SK-N-SH (cell line): ENCODE data around the gene PRXL2B. TPM values are rescaled to one million over a fixed set of nuclear protein-coding genes. Genes with fewer than 3 reads are reported as not detected.

Source experiments
- CTCF ChIA-PET: fragments of 300-600, 350-600 bp; formaldehyde crosslinking; extraction: SDS; loops from one replicate; lab custom pipeline; 2021; lab: Yijun Ruan, JAX
- POLR2A ChIA-PET: fragments of 350-600 bp; sonication (Branson Sonifier 250); formaldehyde crosslinking; extraction: SDS; loops from one replicate; lab custom pipeline; 2020; ENCODE audit warnings: antibody characterized with exemption, inconsistent platforms; lab: Yijun Ruan, JAX
- DNase-seq: peaks from one replicate; pipeline ENCODE4 v3.0.0; 2012
- H2AFZ ChIP-seq: fragments of 200-600 bp; sonication (generic); 2 replicates; pipeline ENCODE4 v1.8.1; 2016; ENCODE audit warnings: antibody characterized with exemption, mild to moderate bottlenecking, low read depth
- H3F3A ChIP-seq: fragments of 200-600 bp; sonication (generic); replicated peaks from 2 replicates; pipeline ENCODE3; 2016; ENCODE audit warnings: antibody characterized with exemption, mild to moderate bottlenecking; ENCODE audit not compliant: insufficient read depth
- H3K27ac ChIP-seq, 2 experiments: fragments of 200-500 bp in 1 of 2; fragments of 200-600 bp in 1 of 2; sonication (Bioruptor generic) in 1 of 2; sonication (generic), shearing (Covaris generic) in 1 of 2; 2 replicates each; pipeline versions ENCODE4 v1.5.1 to v1.6.1; 2014 to 2016; ENCODE audit warnings: low read depth in 2 of 2, inconsistent platforms in 1 of 2, low read length in 1 of 2, mild to moderate bottlenecking in 1 of 2, mixed read lengths in 1 of 2
- H3K27me3 ChIP-seq: fragments of 200-600 bp; sonication (generic), shearing (Covaris generic); 2 replicates; pipeline ENCODE4 v1.6.1; 2016; ENCODE audit warnings: mixed run types; ENCODE audit not compliant: insufficient read depth
- H3K36me3 ChIP-seq, 2 experiments: fragments of 200-500 bp in 1 of 2; fragments of 200-600 bp in 1 of 2; sonication (Bioruptor generic) in 1 of 2; sonication (generic) in 1 of 2; replicated peaks in 1 of 2; 2 replicates each; pipeline versions ENCODE3 to v1.5.1; 2014 to 2016; ENCODE audit warnings: low read length in 1 of 2, mild to moderate bottlenecking in 1 of 2; ENCODE audit not compliant: insufficient read depth in 2 of 2, control insufficient read depth in 1 of 2
- H3K4me1 ChIP-seq, 2 experiments: fragments of 200-500 bp in 1 of 2; fragments of 200-600 bp in 1 of 2; sonication (Bioruptor generic) in 1 of 2; sonication (generic), shearing (Covaris generic) in 1 of 2; 2 replicates each; pipeline versions ENCODE4 v1.5.1 to v1.6.1; 2014 to 2016; ENCODE audit warnings: low read depth in 1 of 2, low read length in 1 of 2, mixed run types in 1 of 2; ENCODE audit not compliant: insufficient read depth in 2 of 2, control insufficient read depth in 1 of 2
- H3K4me2 ChIP-seq: fragments of 200-600 bp; sonication (generic), shearing (Covaris generic); 2 replicates; pipeline ENCODE4 v1.6.1; 2017; ENCODE audit warnings: mixed run types
- H3K4me3 ChIP-seq, 2 experiments: fragments of 200-500 bp in 1 of 2; fragments of 200-600 bp in 1 of 2; sonication (Bioruptor generic) in 1 of 2; sonication (generic), shearing (Covaris generic) in 1 of 2; 2 replicates each; pipeline versions ENCODE4 v1.5.1 to v1.8.1; 2014 to 2016; ENCODE audit warnings: low read depth in 2 of 2, inconsistent platforms in 1 of 2, low read length in 1 of 2, mild to moderate bottlenecking in 1 of 2, mixed read lengths in 1 of 2, moderate library complexity in 1 of 2
- H3K79me2 ChIP-seq: fragments of 200-600 bp; sonication (generic); 2 replicates; pipeline ENCODE4 v1.8.1; 2017; ENCODE audit warnings: mild to moderate bottlenecking; ENCODE audit not compliant: insufficient read depth
- H3K9ac ChIP-seq: fragments of 200-600 bp; sonication (generic); 2 replicates; pipeline ENCODE4 v1.6.1; 2017; ENCODE audit warnings: mixed run types
- H3K9me2 ChIP-seq: fragments of 200-600 bp; sonication (generic); 2 replicates; pipeline ENCODE4 v1.6.1; 2017; ENCODE audit warnings: mixed run types
- H3K9me3 ChIP-seq: fragments of 200-600 bp; sonication (generic); 2 replicates; pipeline ENCODE4 v1.6.1; 2017; ENCODE audit warnings: mixed run types, mild to moderate bottlenecking, moderate library complexity
- H4K20me1 ChIP-seq: fragments of 200-600 bp; sonication (generic); 2 replicates; pipeline ENCODE4 v1.6.1; 2017; ENCODE audit warnings: mild to moderate bottlenecking, mixed run types; ENCODE audit not compliant: insufficient read depth
- CTCF ChIP-seq: fragments of 200-600 bp; sonication (generic); IDR thresholded peaks from 2 replicates; pipeline ENCODE4 v1.6.1; 2017; ENCODE audit warnings: antibody characterized with exemption, mild to moderate bottlenecking, moderate library complexity
- EZH2phosphoT487 ChIP-seq: fragments of 200-600 bp; sonication (generic); IDR thresholded peaks from 2 replicates; pipeline ENCODE4 v1.6.1; 2017; ENCODE audit warnings: low read depth, mixed run types, mild to moderate bottlenecking, antibody characterized with exemption, moderate library complexity, borderline replicate concordance
- FOSL2 ChIP-seq: IDR thresholded peaks from 2 replicates; pipeline ENCODE4 v1.4.0; 2012; ENCODE audit warnings: low read depth, mild to moderate bottlenecking, moderate library complexity, borderline replicate concordance
- FOXJ3 ChIP-seq: sonication (generic); formaldehyde crosslinking; IDR thresholded peaks from 2 replicates; pipeline ENCODE4 v1.5.1; 2020; ENCODE audit warnings: mild to moderate bottlenecking, missing genetic modification reagents
- GABPA ChIP-seq: IDR thresholded peaks from 2 replicates; pipeline ENCODE4 v1.4.0; 2012; ENCODE audit warnings: low read depth, mild to moderate bottlenecking
- GATA2 ChIP-seq: sonication (generic); formaldehyde crosslinking; IDR thresholded peaks from 2 replicates; pipeline ENCODE4 v1.5.0; 2020; ENCODE audit warnings: mild to moderate bottlenecking, missing genetic modification reagents
- IRF3 ChIP-seq: fragments of 150-350 bp; IDR thresholded peaks from 2 replicates; pipeline ENCODE4 v1.6.1; 2016; ENCODE audit warnings: mild to moderate bottlenecking, low read depth, low read length
- JUND ChIP-seq: IDR thresholded peaks from 2 replicates; pipeline ENCODE4 v1.4.0; 2012
- MEF2A ChIP-seq: IDR thresholded peaks from 2 replicates; pipeline ENCODE4 v1.4.0; 2012; ENCODE audit warnings: low read depth, borderline replicate concordance
- NFIC ChIP-seq: IDR thresholded peaks from 2 replicates; pipeline ENCODE4 v1.4.0; 2012; ENCODE audit warnings: borderline replicate concordance
- POLR2AphosphoS5 ChIP-seq: IDR thresholded peaks from 2 replicates; pipeline ENCODE4 v1.6.1; 2012; ENCODE audit warnings: low read depth, low read length
- RAD21 ChIP-seq: IDR thresholded peaks from 2 replicates; pipeline ENCODE4 v1.6.1; 2012; ENCODE audit warnings: mild to moderate bottlenecking, low read length
- RCOR1 ChIP-seq: fragments of 150-350 bp; IDR thresholded peaks from 2 replicates; pipeline ENCODE4 v1.6.1; 2017; ENCODE audit warnings: antibody characterized with exemption, low read length
- RXRA ChIP-seq: IDR thresholded peaks from 2 replicates; pipeline ENCODE4 v1.4.0; 2012; ENCODE audit warnings: low read depth, mild to moderate bottlenecking, borderline replicate concordance
- TCF12 ChIP-seq: IDR thresholded peaks from 2 replicates; pipeline ENCODE4 v1.4.0; 2012
- TEAD4 ChIP-seq: IDR thresholded peaks from 2 replicates; pipeline ENCODE4 v1.4.0; 2012; ENCODE audit warnings: mild to moderate bottlenecking, borderline replicate concordance; ENCODE audit not compliant: insufficient read depth
- USF1 ChIP-seq: IDR thresholded peaks from 2 replicates; pipeline ENCODE4 v1.4.0; 2012; ENCODE audit warnings: low read depth, borderline replicate concordance
- YY1 ChIP-seq: IDR thresholded peaks from 2 replicates; pipeline ENCODE4 v1.4.0; 2012; ENCODE audit warnings: low read depth, mild to moderate bottlenecking
- WGBS: methylation state at CpG from one replicate; pipeline ENCODE4 v1.1.6; 2017; ENCODE audit warnings: low lambda C conversion rate; 5-methylcytosine and 5-hydroxymethylcytosine counted together
- polyA plus RNA-seq, 3 experiments: library from polyadenylated mRNA; depleted of rRNA; stranded (reverse); fragments of >200 nt; gene quantifications; 2 replicates each; pipeline ENCODE4 v1.2.3, GENCODE V29; 2012
- TF ChIP-seq, protein P1 (sequence below): IDR thresholded peaks from 2 replicates; pipeline ENCODE4 v1.4.0; 2012; ENCODE audit warnings: low read depth, borderline replicate concordance
- TF ChIP-seq, protein P2 (sequence below): IDR thresholded peaks from 2 replicates; pipeline ENCODE4; 2012

Gene PRXL2B
- polyA plus RNA-seq, 1 of the 3 experiments (the other 2 are of a cell fraction): 33.7 TPM

DNA sequence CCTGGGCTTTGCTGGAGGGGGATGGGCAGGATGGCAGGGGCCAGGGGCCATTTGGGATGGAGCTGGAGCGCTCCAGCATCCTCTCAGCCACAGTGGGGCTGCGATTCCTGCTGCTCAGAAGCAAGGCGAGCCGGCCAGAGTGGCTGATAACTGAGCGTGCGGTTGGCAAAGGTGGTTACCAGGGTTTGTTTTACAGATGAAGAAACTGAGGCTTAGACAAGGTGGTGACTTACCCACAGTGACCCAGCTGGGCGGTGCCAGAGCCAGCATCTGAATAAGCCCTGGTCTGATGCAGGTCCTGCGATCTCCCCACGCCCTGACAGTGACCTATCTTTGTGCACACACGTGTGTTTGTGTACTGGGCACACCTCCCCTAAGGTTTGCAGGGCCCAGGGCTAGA is 5.9 kb upstream of the PRXL2B start:
- H3K9me3 ChIP-seq: no peaks in the 10 kb centered on the region
- TF ChIP-seq MEF2A: no peak
- no peak for TF ChIP-seq NFIC
- TF ChIP-seq RXRA: no peak
- TF ChIP-seq GABPA: no peak
- TF ChIP-seq USF1: no peak
- TF ChIP-seq TEAD4: no peak
- no peak for TF ChIP-seq FOSL2
- no peak for TF ChIP-seq RAD21
- no peak for TF ChIP-seq POLR2AphosphoS5
- TF ChIP-seq YY1: no peak
- no peak for TF ChIP-seq JUND
- TF ChIP-seq, all 33 proteins: peak for 0
- Histone ChIP-seq H3K27ac (no peak overlapping the region), H3K4me1 (peaks cover 0 to 17% of the 10 kb centered on the region in 2 experiments; a peak in 1 of 4 replicates), H3K4me2 (no peak overlapping the region), H3F3A (peaks cover 6% of the 10 kb centered on the region), H3K9me2 (no peaks in the 10 kb centered on the region), H3K9ac (no peak overlapping the region), H4K20me1 (no peaks in the 10 kb centered on the region), H3K27me3 (no peaks in the 10 kb centered on the region), H3K4me3 (no peak overlapping the region), H2AFZ (no peak overlapping the region), H3K79me2 (peaks cover 5% of the 10 kb centered on the region; the same call in 1 of the 2 replicates), H3K36me3 (no peaks in the 10 kb centered on the region)
- ChIA-PET POLR2A (no interaction called here), CTCF (interaction anchor here (1.2 kb wide), 1 partner anchor 33 kb away, joined by 3 read pairs; no protein-coding TSS in a partner anchor)
- no CpG with 5 or more reads among the region's 10 CpGs for WGBS
- DNase-seq: no peak

GRCh38 chr1:2582391-2582790 is 4.2 kb upstream of the PRXL2B start:
- ChIA-PET POLR2A (no interaction called here), CTCF (interaction anchor here (0.8 to 2.8 kb wide), 2 partner anchors 122 to 388 kb away, joined by 3 to 8 read pairs; partner anchors contain the start of gene FAAP20)
- Histone ChIP-seq H3K9ac (no peak overlapping the region), H3K4me3 (no peak overlapping the region), H3K4me1 (peaks cover 0 to 18% of the 10 kb centered on the region in 2 experiments; a peak in 1 of 4 replicates), H4K20me1 (no peaks in the 10 kb centered on the region), H3K27me3 (no peaks in the 10 kb centered on the region), H3K9me2 (no peaks in the 10 kb centered on the region), H2AFZ (no peak overlapping the region), H3K4me2 (no peak overlapping the region), H3F3A (peaks cover 6% of the 10 kb centered on the region), H3K27ac (no peak overlapping the region), H3K79me2 (peaks cover 6% of the 10 kb centered on the region; the same call in 1 of the 2 replicates), H3K36me3 (no peaks in the 10 kb centered on the region), H3K9me3 (no peaks in the 10 kb centered on the region)
- no peak for DNase-seq
- WGBS: 53% methylated on average over 5 of the region's 7 CpGs
- TF ChIP-seq NFIC (no peak), USF1 (no peak), RCOR1 (no peak), FOXJ3 (CRISPR knock-in tag) (no peak), IRF3 (no peak), POLR2AphosphoS5 (no peak), CTCF (no peak), MEF2A (no peak), EZH2phosphoT487 (no peak), JUND (no peak), GATA2 (CRISPR knock-in tag) (no peak), TCF12 (no peak)
- TF ChIP-seq, protein P1, sequence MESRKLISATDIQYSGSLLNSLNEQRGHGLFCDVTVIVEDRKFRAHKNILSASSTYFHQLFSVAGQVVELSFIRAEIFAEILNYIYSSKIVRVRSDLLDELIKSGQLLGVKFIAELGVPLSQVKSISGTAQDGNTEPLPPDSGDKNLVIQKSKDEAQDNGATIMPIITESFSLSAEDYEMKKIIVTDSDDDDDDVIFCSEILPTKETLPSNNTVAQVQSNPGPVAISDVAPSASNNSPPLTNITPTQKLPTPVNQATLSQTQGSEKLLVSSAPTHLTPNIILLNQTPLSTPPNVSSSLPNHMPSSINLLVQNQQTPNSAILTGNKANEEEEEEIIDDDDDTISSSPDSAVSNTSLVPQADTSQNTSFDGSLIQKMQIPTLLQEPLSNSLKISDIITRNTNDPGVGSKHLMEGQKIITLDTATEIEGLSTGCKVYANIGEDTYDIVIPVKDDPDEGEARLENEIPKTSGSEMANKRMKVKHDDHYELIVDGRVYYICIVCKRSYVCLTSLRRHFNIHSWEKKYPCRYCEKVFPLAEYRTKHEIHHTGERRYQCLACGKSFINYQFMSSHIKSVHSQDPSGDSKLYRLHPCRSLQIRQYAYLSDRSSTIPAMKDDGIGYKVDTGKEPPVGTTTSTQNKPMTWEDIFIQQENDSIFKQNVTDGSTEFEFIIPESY: no peak
- TF ChIP-seq, protein P2, sequence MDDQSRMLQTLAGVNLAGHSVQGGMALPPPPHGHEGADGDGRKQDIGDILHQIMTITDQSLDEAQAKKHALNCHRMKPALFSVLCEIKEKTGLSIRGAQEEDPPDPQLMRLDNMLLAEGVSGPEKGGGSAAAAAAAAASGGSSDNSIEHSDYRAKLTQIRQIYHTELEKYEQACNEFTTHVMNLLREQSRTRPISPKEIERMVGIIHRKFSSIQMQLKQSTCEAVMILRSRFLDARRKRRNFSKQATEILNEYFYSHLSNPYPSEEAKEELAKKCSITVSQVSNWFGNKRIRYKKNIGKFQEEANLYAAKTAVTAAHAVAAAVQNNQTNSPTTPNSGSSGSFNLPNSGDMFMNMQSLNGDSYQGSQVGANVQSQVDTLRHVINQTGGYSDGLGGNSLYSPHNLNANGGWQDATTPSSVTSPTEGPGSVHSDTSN: no peak
